ENCODE data around the gene TARS3. TPM values are rescaled to one million over a fixed set of nuclear protein-coding genes. Genes with fewer than 3 reads are reported as not detected.
"Not testable (repeated sequence)": the region's sequence is repeated elsewhere in the genome, so short reads cannot be mapped to it uniquely, and the experiment has no call there.

Gene TARS3
- total and polyA plus RNA-seq, 8 donors, result 9.3 to 30.2 (median 26.1) TPM

DNA sequence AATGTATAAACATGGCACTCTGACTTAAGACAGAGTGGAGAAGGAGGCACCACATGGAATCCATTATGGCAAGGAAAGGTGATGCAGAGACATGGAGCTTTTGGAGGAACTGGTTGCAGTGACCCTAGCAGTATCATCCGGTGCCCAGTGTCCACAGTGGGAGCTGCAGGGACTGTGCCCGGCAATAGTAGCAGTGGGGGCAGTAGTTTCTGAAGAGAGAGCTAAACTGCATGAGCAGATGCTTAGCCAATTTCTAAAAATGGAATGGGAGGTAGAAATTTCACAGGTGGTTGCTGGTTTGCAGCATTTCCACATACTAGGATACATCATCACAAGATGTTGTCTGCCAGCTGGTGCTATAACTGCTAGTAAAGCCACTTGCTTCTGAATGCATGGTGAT lies 64.3 kb downstream of the TARS3 start:
- ATAC-seq (no peak), DNase-seq (no peak)
- no peak overlapping the region for H3K27ac ChIP-seq
- no peak overlapping the region for H3K4me3 ChIP-seq
- intact Hi-C loops (cut with DNase I), result no loop called here
- no peak for TF ChIP-seq CTCF (IDR thresholded peaks at IDR 0.05)
- no peaks in the 10 kb centered on the region for H3K36me3 ChIP-seq
- H3K27me3 ChIP-seq, result no peaks in the 10 kb centered on the region
- H3K4me1 ChIP-seq, result peaks cover 0 to 8% of the 10 kb centered on the region in 2 donors
- no peaks in the 10 kb centered on the region for H3K9me3 ChIP-seq

DNA sequence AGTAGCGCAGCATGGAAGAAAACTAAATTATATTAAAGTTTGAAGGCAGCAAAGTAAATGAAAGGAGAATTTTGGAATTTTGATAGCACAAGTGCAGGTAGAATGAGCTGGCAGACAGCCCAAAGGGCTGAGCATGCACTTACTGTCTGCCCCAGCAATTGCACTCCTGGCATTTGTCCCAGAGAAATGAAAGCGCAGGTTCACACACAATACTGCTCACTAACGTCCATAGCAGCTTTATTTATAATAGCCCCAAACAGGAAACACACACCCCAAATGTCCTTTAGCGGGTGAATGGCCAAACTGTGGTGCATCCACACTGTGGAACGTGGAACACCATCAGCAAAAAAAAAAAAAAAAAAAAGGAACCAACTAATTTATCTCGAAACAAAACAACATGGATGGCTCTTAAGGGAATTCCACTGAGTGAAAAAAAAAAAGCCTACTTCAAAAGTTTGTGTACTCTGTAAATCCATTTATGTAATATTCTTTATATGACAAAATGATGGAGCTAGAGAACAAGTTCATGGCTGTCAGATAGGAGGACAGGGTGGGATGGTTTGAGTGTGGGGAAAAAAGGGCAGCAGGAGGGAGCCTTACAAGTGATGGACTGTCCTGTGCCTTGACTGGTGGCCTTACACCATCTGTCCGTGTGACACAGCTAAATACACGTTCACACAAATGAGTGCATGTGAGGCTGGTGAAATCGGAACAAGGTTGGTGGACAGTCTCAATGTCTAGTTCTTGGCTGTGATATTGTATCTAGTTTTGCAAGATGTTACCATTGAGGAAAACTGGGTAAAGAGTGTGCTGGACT lies 66.1 kb downstream of the TARS3 start:
- TF ChIP-seq CTCF (IDR thresholded peaks at IDR 0.05), result no peak
- Histone ChIP-seq H3K4me1 (peaks cover 0 to 20% of the 10 kb centered on the region in 2 donors), H3K27ac (peak overlapping the region in 1 of 2 donors; percentile 41), H3K4me3 (no peak overlapping the region), H3K9me3 (no peaks in the 10 kb centered on the region), H3K27me3 (no peaks in the 10 kb centered on the region), H3K36me3 (no peaks in the 10 kb centered on the region)
- peak; percentile 88 for ATAC-seq
- DNase-seq, result peak in 3 of 4 donors; percentile 32 to 72 (median 71)
- intact Hi-C loops (cut with DNase I), result no loop called here

GRCh38 chr15:101657171-101657570 lies 67.1 kb downstream of the TARS3 start:
- no peak for TF ChIP-seq CTCF (IDR thresholded peaks at IDR 0.05)
- Histone ChIP-seq H3K9me3 (no peaks in the 10 kb centered on the region), H3K4me1 (peaks cover 0 to 25% of the 10 kb centered on the region in 2 donors), H3K4me3 (no peak overlapping the region), H3K27me3 (no peaks in the 10 kb centered on the region), H3K36me3 (no peaks in the 10 kb centered on the region), H3K27ac (no peak overlapping the region)
- intact Hi-C loops (cut with DNase I), result no loop called here
- ATAC-seq, result no peak
- DNase-seq, result no peak

DNA sequence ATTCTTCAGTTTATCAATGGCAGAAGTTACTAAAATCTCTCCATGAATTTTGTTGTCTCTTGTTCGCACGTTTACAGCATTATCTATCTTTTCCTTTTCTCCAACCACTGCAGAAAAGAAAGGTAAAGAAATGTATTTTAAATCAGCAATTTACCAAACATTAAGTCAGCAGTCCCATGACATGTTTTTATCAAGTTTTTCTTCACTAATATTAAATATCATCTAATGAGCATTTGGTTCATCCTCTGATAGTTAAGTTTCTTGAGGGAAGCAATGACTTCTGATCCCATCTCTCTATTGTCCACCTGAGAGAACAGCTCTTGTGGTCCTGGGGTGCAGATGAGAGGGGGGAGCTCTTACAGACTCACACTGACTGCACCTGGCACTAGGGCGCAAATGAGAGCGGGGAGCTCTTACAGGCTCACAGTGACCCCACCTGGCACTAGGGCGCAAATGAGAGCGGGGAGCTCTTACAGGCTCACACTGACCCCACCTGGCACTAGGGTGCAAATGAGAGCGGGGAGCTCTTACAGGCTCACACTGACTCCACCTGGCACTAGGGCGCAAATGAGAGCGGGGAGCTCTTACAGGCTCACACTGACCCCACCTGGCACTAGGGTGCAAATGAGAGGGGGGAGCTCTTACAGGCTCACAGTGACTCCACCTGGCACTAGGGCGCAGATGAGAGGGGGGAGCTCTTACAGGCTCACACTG lies 69.5 kb downstream of the TARS3 start:
- H3K36me3 ChIP-seq; H3K27ac ChIP-seq; ATAC-seq; H3K9me3 ChIP-seq; intact Hi-C loops (cut with DNase I); DNase-seq; H3K27me3 ChIP-seq; H3K4me3 ChIP-seq: not testable (repeated sequence)
- peaks cover 14 to 42% of the 10 kb centered on the region in 2 donors for H3K4me1 ChIP-seq

DNA sequence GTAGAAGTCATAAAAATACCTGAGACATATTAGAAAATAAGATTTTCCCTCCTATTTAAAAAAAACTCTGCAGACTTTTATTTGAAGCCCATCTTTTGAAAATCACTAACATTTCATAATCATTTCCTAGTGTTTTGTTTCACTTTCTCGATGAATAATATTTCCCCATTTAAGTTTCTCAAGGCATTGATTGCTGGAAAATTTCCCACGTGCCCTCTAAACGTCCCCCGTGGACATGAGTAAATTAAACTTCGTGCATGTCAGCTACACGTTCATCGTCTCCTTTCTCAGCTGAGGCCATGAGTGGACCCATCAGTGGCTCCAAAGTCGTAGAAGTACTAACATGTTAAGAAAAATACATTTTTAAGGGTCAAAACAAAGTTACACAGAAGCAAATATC lies 70.1 kb downstream of the TARS3 start:
- Histone ChIP-seq H3K4me1 (peaks cover 14 to 47% of the 10 kb centered on the region in 2 donors), H3K36me3 (no peaks in the 10 kb centered on the region), H3K9me3 (no peaks in the 10 kb centered on the region), H3K4me3 (no peak overlapping the region), H3K27ac (no peak overlapping the region), H3K27me3 (no peaks in the 10 kb centered on the region)
- ATAC-seq (no peak), DNase-seq (no peak)
- TF ChIP-seq CTCF (IDR thresholded peaks at IDR 0.05), result no peak
- intact Hi-C loops (cut with DNase I), result no loop called here

All from left lung (tissue), 10 donors.